Activated gamma-delta T cell treated with anti-CD3 and anti-CD28 coated beads, Interleukin-2, amount 50 U/mL, for 16 hours (primary cell): ENCODE data around the gene KCTD6.

Experiments used
- DNase-seq: peaks from one replicate; pipeline ENCODE4 v3.0.0-alpha.2; 2020; ENCODE audit warnings: low read depth

The KCTD6 gene

GRCh38 chr3:58485801-58486435 is 6.0 kb upstream of the KCTD6 start:
- DNase-seq: no peak

DNA sequence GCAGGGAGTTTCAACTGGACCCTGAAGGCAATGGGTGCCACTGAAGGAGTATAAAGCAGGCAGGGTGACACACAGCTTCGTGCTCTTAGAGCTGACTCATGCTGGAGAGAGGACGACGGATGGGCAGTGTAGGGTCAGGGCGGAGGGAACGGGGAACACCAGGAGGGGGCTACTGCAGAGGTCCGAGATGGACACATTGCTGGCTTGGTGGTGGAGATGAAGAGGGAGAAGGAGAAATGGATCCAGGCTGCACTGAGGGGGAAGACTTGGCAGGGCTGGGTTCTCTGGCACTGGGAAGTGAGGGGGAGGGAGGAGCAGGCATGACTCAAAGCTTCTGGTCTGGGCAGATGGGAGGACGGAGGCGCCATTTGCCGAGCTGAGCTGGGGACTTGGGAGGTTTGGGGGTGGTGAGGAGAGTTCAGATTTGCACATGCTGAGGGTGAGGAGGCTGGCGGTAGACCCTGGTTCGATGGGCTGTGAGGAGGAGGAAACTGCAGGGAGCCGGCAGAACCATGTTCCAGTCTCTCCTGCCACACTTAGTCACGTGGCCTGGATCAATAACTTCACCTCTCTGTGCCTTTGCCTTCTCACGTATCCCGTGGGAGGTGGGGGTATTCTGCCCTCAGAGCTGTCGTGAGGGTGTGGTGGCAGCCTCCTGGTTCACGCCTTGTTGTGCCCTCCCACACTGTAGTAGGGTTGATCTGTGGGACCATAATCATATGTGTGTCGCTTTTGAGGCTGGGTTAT is 4.6 kb upstream of the KCTD6 start:
- no peak for DNase-seq

DNA sequence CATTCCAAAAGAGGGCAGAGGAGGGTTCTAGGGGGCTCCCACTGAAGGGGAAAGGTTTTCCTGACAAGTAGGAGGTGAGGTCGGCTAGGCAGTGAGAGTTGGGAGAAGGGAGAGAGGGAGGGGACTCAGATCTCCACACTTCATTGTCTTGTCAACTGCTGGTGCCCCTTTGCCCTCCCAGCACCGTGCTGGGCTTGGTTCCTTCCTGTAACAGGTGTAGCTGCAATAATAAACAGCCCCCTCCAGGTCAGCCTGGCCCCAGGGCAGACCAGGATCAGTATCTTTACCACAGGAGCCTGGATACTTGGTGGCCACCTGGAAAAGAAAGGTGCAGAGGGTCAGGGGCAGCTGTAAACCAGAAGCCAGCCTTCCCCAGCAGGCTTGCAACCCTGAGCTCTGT is 2.9 kb upstream of the KCTD6 start:
- no peak for DNase-seq

DNA sequence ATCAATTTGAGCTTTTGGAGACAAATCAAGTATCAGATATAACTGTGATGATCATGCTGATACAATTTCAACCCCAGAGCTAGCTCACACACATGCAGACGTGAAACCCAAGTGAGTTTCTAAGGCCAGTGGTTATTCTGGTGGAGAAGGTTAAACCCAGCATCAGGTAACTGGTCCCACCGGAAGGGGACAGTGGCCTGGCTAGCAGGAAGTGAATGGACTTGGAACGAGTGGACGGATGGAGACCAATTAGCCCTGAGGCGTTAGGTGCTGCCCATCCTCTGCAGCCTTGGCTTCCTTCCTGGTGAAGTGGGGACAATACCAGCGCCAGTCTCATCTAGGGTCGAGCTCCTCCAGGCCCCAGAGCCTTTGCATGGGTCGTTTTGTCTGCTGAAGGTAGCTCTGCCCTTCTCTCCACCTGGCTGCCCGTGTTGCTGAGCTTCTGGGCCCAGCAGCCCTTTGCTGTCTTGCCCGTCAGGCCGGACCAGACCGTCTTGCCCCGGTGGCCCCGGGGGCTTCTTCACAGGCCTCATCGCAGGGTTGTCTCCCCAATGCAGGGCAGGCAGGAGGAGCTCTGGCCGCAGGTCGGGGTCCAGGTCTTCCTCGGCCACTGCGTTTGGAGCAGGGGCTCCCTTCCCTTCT is 915 bp upstream of the KCTD6 start:
- no peak for DNase-seq

DNA sequence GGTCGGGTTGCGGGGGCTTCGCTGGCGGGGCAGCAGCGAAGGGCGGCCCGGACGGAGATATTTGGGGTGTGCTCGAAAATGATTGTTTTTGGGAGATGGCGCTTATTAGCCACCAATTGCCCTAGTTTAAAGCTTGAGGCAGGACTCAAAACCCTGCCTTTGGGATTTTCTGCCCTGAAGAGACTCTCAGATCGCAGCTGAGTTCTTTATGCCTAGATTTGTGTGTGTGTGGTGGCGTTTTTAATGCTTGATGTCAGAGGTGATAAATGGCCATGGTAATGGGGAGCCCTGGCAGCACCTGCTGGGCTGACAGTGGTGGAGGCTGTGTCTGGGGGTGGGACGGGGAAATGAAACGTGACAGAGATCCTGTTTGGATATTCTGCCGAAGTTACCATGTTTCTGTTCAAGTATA is 604 bp downstream of the KCTD6 start:
- DNase-seq: no peak

- no peak for DNase-seq
Observed at GRCh38 chr3:58494107-58494506, 2.2 kb downstream of the KCTD6 start.

DNA sequence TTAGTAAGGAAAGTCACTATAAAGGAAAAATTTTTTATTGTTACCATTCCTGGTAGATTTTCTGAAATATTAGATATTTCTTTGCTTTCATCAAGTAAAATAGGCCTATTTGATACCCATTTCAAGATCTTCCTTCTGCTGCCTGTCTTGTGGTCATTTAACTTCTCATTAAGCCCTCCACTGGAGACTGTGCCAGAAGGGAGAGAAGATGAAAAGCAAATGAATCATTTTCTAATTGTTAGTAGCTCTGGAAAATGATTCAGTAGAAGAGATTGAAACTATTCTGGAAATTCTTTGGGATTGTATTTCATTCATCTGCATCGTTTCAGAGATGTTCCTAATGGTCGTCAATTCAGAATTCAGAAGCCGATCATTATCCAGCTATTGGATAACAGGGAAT is 3.2 kb downstream of the KCTD6 start:
- DNase-seq: no peak

- no peak for DNase-seq
Observed at GRCh38 chr3:58496206-58496857, 4.4 kb downstream of the KCTD6 start.

DNA sequence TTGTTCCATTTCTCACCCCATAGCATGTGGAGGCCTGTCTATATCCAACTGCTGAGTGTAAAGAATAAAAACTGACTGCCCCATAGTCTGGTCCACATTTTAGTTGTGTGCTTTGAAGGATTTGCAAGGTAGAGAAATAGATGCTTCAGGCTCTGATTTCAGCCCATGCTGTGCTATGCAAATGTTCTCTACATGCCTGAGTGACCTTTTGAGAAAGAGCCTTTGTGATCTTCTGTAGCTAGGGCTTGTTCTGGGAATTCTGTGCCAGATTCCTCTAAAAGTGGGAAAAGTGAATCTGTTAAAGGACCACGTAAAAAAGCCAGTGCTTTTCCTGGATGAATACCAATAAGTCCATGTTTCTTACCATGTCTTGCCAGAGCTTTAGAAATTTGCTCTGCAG is 5.2 kb downstream of the KCTD6 start:
- no peak for DNase-seq

GRCh38 chr3:58502872-58503271 is 11.0 kb downstream of the KCTD6 start:
- no peak for DNase-seq

DNA sequence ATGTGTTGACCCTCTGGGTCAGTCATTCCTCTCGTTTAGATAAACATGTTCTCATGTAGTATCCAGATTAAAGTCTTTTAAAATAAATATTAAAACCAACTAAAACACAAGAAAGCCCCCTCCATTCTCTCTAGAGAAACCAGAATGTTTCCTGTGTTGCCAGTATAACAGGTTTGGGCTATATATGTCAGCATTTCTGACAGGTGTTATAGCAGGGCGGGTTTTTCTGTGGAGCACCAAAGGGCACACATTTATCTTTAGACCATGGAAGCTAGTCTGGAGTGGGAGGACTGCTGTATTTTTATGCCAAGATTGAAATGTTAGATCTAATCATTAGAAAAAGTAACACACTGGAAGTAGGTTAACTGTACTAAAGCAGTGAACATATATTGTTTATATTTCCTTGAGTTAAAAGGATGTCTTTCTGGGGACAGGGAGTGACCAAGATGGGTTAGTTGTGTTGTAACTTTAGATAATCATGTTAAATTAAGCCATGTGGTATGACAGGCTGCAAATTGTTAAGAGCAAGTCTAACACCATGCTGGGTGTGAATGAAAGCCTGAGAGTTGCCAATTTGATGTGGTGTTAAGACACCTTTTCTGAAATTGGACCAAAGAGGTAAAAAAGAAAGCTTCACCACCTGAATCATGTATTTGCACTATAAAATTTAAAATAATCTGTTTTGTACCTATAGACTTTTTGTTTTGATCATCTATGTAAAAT is 15.6 kb downstream of the KCTD6 start:
- DNase-seq: no peak

DNA sequence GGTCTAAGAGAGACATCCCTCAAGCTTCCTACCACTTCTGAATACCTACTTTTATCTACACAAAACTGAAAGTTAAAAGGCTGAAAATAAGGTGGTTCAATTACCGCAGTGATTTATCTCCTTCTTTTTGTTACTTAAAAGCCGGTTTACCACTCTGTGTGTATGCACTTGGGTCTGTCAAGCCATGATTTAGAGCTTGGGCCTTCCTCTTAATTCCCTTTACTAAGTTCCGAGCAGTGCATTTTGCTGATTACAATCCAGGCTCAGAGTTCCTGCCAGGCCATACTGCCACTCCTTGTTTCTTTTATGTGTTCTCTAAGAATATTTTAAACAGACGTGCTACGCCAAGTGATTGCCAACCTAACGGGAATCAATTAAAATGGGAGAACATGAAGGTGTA is 16.5 kb downstream of the KCTD6 start:
- no peak for DNase-seq

DNA sequence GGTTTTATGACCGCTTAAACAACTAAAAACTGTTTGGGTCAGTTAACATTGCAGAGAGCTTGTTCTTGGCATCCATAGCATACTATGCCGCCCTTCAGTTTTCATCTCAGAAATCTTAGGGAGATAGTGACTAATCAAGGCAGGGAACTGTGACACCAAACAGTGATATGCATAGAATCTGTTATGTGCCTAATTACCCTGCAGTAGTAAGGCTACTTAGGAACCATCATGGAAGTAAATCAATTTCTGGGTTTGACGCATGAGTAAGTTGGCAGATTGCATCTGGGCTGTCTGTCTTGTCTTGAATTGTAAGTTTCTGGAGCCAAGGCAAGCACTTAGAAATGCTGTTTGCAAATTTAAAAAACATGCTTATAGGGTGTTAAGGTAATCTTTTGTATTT is 22.5 kb downstream of the KCTD6 start:
- DNase-seq: no peak

DNA sequence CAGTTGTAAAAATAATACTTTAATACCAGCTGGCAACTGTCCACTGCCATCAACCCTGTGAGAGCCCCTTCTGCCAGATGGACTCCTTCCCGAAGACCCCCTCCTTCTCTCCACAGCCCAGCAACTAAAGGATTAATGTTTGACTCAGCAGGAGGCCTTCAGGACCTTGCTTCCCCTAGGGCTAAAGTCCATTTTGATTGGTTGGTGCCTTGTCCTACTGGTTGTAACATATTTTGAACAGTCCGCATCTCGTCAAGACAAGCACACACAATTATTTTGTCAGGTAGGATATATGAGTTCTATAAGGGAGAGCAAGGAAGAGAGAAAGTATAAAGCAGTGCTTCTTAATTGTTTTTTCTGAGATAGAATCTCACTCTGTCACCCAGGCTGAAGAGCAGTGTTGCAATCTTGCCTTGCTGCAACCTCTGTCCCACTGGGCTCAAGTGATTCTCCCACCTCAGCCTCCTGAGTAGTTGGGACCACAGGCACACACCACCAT is 26.4 kb downstream of the KCTD6 start:
- DNase-seq: no peak

GRCh38 chr3:58519668-58520402 is 27.9 kb downstream of the KCTD6 start:
- no peak for DNase-seq

- DNase-seq: no peak
Observed at GRCh38 chr3:58520403-58521335, 28.8 kb downstream of the KCTD6 start.

DNA sequence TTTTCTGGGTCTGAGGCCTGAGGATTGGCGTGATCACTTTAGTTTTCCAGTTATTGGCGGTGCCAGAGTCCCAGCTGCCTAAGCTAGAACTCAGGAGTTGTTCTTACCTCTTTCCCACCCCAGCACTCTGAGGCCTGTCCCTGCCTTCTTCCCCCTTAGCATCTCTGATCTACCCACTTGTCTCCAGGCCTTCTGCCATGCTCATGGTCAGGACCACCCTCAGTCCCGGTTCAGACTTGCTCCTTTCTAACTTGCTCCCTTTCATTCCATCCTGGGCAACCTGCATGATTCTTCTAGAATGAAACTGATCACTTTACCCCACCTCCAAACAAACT is 29.4 kb downstream of the KCTD6 start:
- no peak for DNase-seq

DNA sequence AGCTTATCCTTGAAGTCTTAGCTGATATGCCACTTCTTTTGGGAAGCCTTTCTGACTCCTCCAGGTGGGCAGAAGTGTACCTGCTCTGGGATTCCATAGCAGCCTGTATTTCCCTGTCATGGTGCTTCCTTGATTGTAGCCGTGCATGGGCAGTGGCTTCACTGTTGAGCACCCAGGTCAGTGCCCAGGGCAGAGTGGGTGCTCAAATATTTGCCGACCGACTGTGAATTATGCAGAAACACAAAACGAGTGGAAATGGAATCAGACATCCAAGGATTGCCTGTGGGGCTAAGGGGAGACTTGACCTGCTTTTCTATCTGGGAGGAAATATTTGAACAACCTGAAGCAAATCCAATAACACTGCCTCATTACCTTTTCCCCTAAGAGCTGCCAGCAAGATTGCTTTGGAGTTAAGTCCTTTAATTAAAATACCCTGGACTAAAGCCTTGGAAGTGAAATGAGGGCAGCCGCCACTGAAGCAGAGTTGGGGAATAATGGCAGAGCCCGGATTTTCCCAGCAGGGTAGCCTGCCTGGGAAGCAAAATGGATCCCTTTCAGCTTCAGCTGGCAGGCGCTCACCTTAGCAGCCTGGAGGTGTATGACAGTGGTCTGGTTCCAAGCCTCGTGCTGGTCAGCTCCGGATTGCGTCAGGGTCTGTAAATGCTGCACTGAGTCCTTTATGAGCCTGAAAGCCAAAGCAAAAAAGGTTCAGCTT is 30.2 kb downstream of the KCTD6 start:
- no peak for DNase-seq

GRCh38 chr3:58522759-58523425 is 31.0 kb downstream of the KCTD6 start:
- no peak for DNase-seq
